Measurements from ENCODE around the gene CDC14A.

Gene CDC14A

DNA sequence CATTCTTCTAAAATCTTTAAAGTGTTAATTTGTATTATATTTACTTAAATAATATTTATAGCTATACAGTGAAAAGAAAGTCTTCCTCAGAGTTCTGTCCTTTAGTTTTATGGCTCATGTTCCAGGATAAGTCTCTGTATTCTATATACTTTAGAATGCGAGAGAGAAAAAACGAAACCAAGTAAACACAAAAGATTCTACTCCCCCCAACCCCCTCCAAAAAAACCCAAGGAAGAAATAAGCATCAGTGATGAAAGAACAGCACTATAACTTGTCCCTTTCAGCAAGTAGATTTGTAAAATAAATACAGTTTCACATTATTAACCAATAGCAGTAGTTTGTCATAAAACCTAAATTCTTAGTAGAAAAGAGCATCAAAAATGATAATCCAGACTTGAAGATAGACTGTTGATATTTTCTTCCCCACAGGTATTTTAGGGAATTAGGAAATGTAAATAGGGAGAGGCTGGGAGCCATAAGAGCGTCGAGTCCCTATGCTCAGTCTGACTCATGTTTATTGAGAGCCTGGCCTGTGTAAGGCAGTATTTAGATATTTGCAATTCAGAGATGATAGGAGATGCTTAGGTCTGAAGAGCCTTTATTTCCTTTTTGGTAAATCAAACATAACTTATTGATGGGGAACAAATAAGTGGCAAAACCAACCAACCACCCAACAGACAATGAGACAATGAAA lies 35.5 kb downstream of the CDC14A start:
- H3K4me3 ChIP-seq (ENCODE audit: low read depth, low read length): peak overlapping the region; percentile 35
- TF ChIP-seq, protein P1, sequence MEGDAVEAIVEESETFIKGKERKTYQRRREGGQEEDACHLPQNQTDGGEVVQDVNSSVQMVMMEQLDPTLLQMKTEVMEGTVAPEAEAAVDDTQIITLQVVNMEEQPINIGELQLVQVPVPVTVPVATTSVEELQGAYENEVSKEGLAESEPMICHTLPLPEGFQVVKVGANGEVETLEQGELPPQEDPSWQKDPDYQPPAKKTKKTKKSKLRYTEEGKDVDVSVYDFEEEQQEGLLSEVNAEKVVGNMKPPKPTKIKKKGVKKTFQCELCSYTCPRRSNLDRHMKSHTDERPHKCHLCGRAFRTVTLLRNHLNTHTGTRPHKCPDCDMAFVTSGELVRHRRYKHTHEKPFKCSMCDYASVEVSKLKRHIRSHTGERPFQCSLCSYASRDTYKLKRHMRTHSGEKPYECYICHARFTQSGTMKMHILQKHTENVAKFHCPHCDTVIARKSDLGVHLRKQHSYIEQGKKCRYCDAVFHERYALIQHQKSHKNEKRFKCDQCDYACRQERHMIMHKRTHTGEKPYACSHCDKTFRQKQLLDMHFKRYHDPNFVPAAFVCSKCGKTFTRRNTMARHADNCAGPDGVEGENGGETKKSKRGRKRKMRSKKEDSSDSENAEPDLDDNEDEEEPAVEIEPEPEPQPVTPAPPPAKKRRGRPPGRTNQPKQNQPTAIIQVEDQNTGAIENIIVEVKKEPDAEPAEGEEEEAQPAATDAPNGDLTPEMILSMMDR (IDR thresholded peaks at IDR 0.05; ENCODE audit: low read depth, low read length): no peak

DNA sequence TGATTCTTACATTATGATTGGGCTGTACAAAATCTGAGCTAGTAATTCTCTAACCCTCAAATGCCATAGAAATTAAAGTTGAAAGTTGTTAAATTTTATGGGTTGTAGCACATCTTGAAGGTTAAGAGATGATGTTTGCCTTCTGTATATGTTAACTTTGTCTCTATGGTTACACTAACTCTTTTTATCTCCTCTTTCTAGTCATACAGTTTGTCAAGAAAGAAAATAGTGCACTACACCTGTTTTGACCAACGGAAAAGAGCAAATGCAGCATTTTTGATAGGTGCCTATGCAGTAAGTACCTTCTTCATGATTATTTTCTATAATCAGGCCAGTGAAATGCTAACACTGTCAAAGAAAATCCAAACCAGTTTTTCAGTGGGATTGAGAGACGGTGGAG lies 38.2 kb downstream of the CDC14A start:
- TF ChIP-seq, protein P1 (IDR thresholded peaks at IDR 0.05; ENCODE audit: low read depth, low read length): no peak
- no peak overlapping the region for H3K4me3 ChIP-seq (ENCODE audit: low read depth, low read length)

DNA sequence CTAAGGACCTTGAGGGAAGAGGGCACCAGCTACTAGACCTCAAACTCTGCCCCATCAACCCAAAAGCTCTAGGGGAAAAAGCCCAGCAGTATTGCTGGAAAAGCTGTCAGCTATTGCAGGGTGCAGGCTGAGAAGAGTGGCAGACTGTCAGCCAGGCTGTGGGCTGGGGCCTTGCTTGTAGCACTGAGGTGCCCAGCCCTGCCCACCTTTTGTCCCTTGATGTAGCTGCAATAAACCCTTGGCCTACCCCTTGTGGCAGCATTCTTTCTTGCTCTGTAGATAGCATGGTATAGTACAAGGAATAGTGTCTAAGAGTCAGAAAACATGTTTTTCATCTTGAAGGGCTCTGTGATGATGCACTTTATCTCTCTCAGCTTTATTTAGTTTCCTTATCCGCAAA lies 39.4 kb downstream of the CDC14A start:
- TF ChIP-seq, protein P1 (IDR thresholded peaks at IDR 0.05; ENCODE audit: low read depth, low read length): no peak
- H3K4me3 ChIP-seq (ENCODE audit: low read depth, low read length): no peak overlapping the region

DNA sequence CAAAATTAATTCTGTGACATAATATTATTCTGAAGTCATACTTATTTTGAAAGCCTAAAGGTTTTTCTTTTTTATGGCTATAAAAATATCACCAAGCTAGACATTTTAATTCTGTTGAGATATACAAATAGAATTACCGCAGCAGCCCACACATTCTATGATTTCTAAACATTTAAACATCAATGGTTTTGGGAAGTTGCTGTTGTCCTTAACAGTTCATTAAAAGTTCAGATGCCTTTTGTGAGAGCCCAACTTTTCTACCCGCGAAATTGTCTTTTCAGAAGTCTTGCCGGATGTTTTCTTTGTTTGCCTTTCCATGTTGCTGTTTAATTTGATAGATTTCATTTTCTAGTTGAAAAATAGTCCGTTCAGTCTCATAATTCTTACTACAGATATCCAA lies 40.5 kb downstream of the CDC14A start:
- no peak overlapping the region for H3K4me3 ChIP-seq (ENCODE audit: low read depth, low read length)
- TF ChIP-seq, protein P1 (IDR thresholded peaks at IDR 0.05; ENCODE audit: low read depth, low read length): no peak

DNA sequence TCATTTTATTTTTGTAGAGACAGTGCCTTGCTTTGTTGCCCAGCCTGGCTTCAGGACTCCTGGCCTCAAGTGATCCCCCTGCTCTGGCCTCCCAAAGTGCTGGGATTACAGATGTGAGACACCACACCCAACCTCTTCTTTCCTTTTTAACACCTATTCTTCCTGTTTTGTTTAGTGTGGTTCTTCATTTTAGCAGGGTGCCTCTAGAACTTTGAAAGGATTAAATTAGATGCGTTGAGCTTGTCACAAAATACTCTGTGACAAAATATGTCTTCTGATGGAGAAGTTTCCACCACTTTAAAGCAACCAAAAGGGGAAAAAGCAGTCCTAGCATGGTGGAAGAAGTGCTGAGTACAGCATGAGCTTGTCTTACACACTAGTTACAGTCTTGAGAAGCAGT lies 42.0 kb downstream of the CDC14A start:
- no peak overlapping the region for H3K4me3 ChIP-seq (ENCODE audit: low read depth, low read length)
- TF ChIP-seq, protein P1 (IDR thresholded peaks at IDR 0.05; ENCODE audit: low read depth, low read length): no peak

DNA sequence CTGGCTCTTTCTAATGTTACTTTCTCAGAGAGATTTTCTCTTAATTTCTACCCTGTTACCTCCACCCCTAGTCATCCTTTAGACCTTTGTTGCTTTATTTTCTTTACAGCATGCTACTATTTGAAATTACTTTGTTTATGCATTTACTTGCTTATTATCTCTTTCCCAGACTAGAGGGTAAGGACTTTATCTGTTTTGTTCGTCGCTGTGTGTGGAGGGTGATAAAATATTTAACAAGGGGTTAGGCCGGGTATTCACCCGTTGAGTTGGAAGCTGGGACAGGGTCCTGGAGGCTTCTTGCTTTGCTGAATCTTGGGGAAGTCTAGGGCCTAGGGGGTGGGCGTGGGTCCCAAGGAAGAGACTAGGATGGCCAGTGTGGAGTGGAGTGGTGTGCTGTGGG lies 43.6 kb downstream of the CDC14A start:
- TF ChIP-seq, protein P1 (IDR thresholded peaks at IDR 0.05; ENCODE audit: low read depth, low read length): no peak
- H3K4me3 ChIP-seq (ENCODE audit: low read depth, low read length): no peak overlapping the region

DNA sequence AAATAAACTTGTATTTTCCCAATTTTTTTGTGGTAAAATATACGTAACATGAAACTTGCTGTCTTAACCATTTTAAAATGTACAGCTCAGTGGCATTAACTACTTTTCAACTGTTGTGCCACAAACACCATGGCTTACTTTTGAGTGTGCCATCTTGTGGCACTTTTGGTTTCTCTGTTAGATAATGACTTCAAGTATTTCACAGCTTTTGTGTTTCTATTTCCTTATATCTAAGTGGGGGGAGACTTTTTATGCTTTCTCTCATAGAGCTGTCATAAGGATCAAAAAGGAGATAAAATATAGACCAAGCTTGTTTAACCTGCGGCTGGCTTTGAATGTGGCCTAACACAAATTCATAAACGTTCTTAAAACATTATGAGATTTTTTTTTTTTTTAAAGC lies 44.3 kb downstream of the CDC14A start:
- TF ChIP-seq, protein P1 (IDR thresholded peaks at IDR 0.05; ENCODE audit: low read depth, low read length): no peak
- H3K4me3 ChIP-seq (ENCODE audit: low read depth, low read length): no peak overlapping the region
